GM21576 (cell line): Measurements from ENCODE around the gene ABCC1.
"Not testable (repeated sequence)": the region's sequence is repeated elsewhere in the genome, so short reads cannot be mapped to it uniquely, and the experiment has no call there.

Source experiments
- ATAC-seq: cut with Tn5 transposase; IDR thresholded peaks from one replicate; pipeline ENCODE4 v1.9.1; 2021; ENCODE audit warnings: mild to moderate bottlenecking, moderate library complexity; ENCODE audit not compliant: unreplicated experiment

ABCC1 gene

GRCh38 chr16:15966420-15966819, 17.0 kb downstream of the ABCC1 start:
- ATAC-seq: no peak

GRCh38 chr16:15966836-15967546, 17.6 kb downstream of the ABCC1 start:
- no peak for ATAC-seq

GRCh38 chr16:15967655-15968315, 18.4 kb downstream of the ABCC1 start:
- ATAC-seq: no peak

GRCh38 chr16:15970202-15970601, 20.8 kb downstream of the ABCC1 start:
- ATAC-seq: no peak

GRCh38 chr16:15970743-15971439, 21.5 kb downstream of the ABCC1 start:
- ATAC-seq: no peak

GRCh38 chr16:15971440-15971815, 22.0 kb downstream of the ABCC1 start:
- ATAC-seq: no peak

GRCh38 chr16:15972046-15972868, 22.8 kb downstream of the ABCC1 start:
- ATAC-seq: no peak

- no peak for ATAC-seq
These were observed 24.0 kb downstream of the ABCC1 start for GRCh38 chr16:15973421-15973820.

- ATAC-seq: no peak
These were observed 24.6 kb downstream of the ABCC1 start for GRCh38 chr16:15974057-15974456.

GRCh38 chr16:15975172-15975571, 25.8 kb downstream of the ABCC1 start:
- ATAC-seq: no peak

- no peak for ATAC-seq
These were observed 26.9 kb downstream of the ABCC1 start for GRCh38 chr16:15976225-15976812.

- ATAC-seq: no peak
These were observed 27.7 kb downstream of the ABCC1 start for GRCh38 chr16:15976929-15977637.

- ATAC-seq: no peak
These were observed 30.4 kb downstream of the ABCC1 start for GRCh38 chr16:15979801-15980200.

GRCh38 chr16:15980329-15980728, 30.9 kb downstream of the ABCC1 start:
- ATAC-seq: no peak

GRCh38 chr16:15981382-15981781, 32.0 kb downstream of the ABCC1 start:
- no peak for ATAC-seq

GRCh38 chr16:15982194-15982915, 32.9 kb downstream of the ABCC1 start:
- ATAC-seq: not testable (repeated sequence)

GRCh38 chr16:15983898-15984297, 34.5 kb downstream of the ABCC1 start:
- ATAC-seq: no peak

- no peak for ATAC-seq
These were observed 35.7 kb downstream of the ABCC1 start for GRCh38 chr16:15985144-15985543.

- ATAC-seq: no peak
These were observed 36.8 kb downstream of the ABCC1 start for GRCh38 chr16:15986261-15986660.
